ENCODE measurements around the gene RAB4A. TPM values are rescaled to one million over a fixed set of nuclear protein-coding genes. Genes with fewer than 3 reads are reported as not detected.

RAB4A gene
- total and polyA plus RNA-seq, 9 of the 15 experiments (the other 6 are each of a cell fraction or from before 2014, with no cell fraction given), result 8.3 to 61.0 (median 26.7) TPM

GRCh38 chr1:229298420-229298819, 27.5 kb downstream of the RAB4A start:
- no peak overlapping the region for H3K27ac ChIP-seq (ENCODE audit: extremely low read depth, low read depth, low read length)
- no peak overlapping the region for H3K4me2 ChIP-seq (ENCODE audit: insufficient read depth, low read length)
- TF ChIP-seq, protein P1, sequence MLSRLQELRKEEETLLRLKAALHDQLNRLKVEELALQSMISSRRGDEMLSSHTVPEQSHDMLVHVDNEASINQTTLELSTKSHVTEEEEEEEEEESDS (CRISPR knock-in tag; IDR thresholded peaks at IDR 0.05), result no peak
- TF ChIP-seq ZNF23 (CRISPR knock-in tag; IDR thresholded peaks at IDR 0.05) (no peak), FOXA3 (CRISPR knock-in tag; conservative IDR thresholded peaks at IDR 0.05 in 1 of 2, IDR thresholded peaks at IDR 0.05 in 1 of 2) (no peak), ZNF384 (IDR thresholded peaks at IDR 0.05; ENCODE audit: low read depth, low read length) (no peak), HIVEP1 (CRISPR knock-in tag; IDR thresholded peaks at IDR 0.05) (no peak), CCNT2 (IDR thresholded peaks at IDR 0.05; ENCODE audit: borderline replicate concordance, extremely low read depth, insufficient read length, low read depth, low read length) (no peak), WHSC1 (IDR thresholded peaks at IDR 0.05; ENCODE audit: low read length) (no peak), ZC3H4 (CRISPR knock-in tag; IDR thresholded peaks at IDR 0.05; ENCODE audit: borderline replicate concordance) (no peak), DPF2 (IDR thresholded peaks at IDR 0.05) (no peak), MED1 (CRISPR knock-in tag; IDR thresholded peaks at IDR 0.05; ENCODE audit: borderline replicate concordance) (no peak), PTBP1 (IDR thresholded peaks at IDR 0.05; ENCODE audit: low read depth, low read length) (no peak), ZNF785 (CRISPR knock-in tag; IDR thresholded peaks at IDR 0.05) (no peak), ETV1 (tag; conservative IDR thresholded peaks at IDR 0.05; ENCODE audit: low read depth) (no peak), ZBTB43 (CRISPR knock-in tag; IDR thresholded peaks at IDR 0.05) (no peak), KDM1A (IDR thresholded peaks at IDR 0.05) (no peak), HOMEZ (CRISPR knock-in tag; IDR thresholded peaks at IDR 0.05) (no peak)
- TF ChIP-seq, protein P2, sequence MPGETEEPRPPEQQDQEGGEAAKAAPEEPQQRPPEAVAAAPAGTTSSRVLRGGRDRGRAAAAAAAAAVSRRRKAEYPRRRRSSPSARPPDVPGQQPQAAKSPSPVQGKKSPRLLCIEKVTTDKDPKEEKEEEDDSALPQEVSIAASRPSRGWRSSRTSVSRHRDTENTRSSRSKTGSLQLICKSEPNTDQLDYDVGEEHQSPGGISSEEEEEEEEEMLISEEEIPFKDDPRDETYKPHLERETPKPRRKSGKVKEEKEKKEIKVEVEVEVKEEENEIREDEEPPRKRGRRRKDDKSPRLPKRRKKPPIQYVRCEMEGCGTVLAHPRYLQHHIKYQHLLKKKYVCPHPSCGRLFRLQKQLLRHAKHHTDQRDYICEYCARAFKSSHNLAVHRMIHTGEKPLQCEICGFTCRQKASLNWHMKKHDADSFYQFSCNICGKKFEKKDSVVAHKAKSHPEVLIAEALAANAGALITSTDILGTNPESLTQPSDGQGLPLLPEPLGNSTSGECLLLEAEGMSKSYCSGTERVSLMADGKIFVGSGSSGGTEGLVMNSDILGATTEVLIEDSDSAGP (CRISPR knock-in tag; IDR thresholded peaks at IDR 0.05), result no peak
- H3K27me3 ChIP-seq (ENCODE audit: control insufficient read depth in 2 of 2, insufficient read depth in 2 of 2, low read length in 2 of 2), result no peaks in the 10 kb centered on the region
- H3K9me1 ChIP-seq (ENCODE audit: control insufficient read depth, insufficient read depth, low read length), result no peaks in the 10 kb centered on the region
- no peak for DNase-seq (ENCODE audit: extremely low read depth in 1 of 4, low spot score in 3 of 4)
- no peak for FAIRE-seq
- intact Hi-C loops (cut with micrococcal nuclease), result no loop called here
- no peaks in the 10 kb centered on the region for H4K20me1 ChIP-seq (replicated peaks; ENCODE audit: control insufficient read depth, insufficient read depth, low read length)
- ChIA-PET POLR2A (no interaction called here), CTCF (ENCODE audit: low intra/inter-chr PET ratio) (no interaction called here)
- no TSS peak for BruUV-seq (replicated peaks)
- H3K9me3 ChIP-seq (replicated peaks; ENCODE audit: control insufficient read depth, insufficient read depth, low read depth, low read length), result no peaks in the 10 kb centered on the region
- in situ Hi-C loops (cut with MboI), result no loop called here
- H3K4me1 ChIP-seq (replicated peaks in 1 of 2; ENCODE audit: control insufficient read depth in 2 of 2, insufficient read depth in 2 of 2, low read length in 2 of 2), result no peaks in the 10 kb centered on the region
- H3K9ac ChIP-seq (ENCODE audit: insufficient read depth in 1 of 2, low read depth in 2 of 2, low read length in 2 of 2), result no peak overlapping the region
- H3K79me2 ChIP-seq (ENCODE audit: control insufficient read depth, insufficient read depth, low read length), result no peaks in the 10 kb centered on the region
- peaks cover 55% of the 10 kb centered on the region for H3K36me3 ChIP-seq (ENCODE audit: control insufficient read depth, insufficient read depth, low read length)
- H2AFZ ChIP-seq (ENCODE audit: low read depth, low read length), result no peak overlapping the region
- no peak overlapping the region for H3K4me3 ChIP-seq
- ATAC-seq, result no peak
